Pons (tissue), 1 donor: ENCODE measurements around the gene MANSC4.
A peak's percentile ranks its signal among the peaks of the same experiment; 100 is the strongest.
"Not testable (repeated sequence)": the region's sequence is repeated elsewhere in the genome, so short reads cannot be mapped to it uniquely, and the experiment has no call there.

Experiments used
- DNase-seq: peaks from one replicate; pipeline ENCODE4 v3.0.0-alpha.2; 2016; ENCODE audit warnings: low spot score

MANSC4 gene

DNA sequence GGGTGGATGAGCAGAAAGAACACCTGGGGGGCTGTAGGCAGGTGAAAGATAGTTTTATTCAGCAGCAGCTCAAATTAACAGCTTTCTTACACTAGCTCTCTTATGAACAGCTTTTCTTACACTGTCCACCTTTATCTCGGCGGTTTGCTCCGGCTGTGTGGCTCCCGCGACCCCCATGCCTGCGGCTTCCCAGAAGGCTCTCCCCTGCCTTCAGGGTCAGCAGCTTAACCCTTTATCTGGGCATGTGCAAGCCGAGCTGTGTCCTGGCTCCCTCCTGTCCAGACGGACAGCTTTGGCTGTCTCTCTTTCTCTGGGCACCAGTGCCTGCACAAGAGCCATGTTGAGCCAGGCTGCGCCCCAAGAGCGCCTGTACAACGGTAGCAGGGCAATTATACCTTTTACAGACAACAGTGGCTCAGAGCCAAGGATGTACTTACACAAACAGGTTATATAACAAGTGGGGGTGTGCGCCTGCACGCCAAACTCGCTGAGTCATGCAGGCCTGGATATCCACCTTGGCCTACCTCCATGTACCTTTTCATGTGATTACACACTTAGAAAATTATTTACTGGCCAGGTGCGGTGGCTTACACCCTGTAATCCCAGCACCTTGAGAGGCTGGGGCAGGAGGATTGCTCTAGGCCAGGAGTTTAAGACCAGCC is 28.5 kb downstream of the MANSC4 start:
- DNase-seq: no peak

DNA sequence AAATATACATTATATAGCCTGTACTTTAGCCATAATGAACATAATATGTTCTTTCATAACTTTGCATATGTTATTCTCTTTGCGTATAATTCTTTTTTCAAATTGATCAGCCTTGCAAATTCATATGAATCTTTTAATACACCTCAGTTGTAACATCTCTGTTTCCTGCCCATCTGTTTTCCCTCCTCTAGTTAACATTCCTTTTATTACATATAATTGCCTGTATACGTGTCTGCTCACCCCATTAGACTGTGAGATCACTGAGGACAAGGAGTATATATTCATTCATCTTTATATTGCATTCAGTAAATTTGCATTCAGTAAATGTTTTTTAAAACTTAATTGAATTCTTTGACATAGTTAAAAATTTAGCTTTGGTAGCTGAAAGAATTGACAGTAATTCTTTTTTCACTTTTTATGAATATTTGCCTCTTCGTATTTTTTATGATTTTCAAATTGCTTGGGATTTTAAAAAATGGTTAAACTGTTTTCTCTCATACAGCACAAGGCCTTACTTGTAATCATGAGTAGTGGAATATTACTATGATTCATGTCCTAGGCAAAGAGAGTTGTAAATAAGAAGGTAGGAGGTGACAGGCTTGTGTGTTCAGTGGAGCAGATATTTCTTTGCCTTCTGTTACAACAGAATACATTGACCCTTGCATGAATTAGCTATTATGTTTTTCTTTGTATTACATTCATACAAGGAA is 32.8 kb downstream of the MANSC4 start:
- no peak for DNase-seq

- not testable (repeated sequence) for DNase-seq
Observed at GRCh38 chr12:27745734-27746133, 34.3 kb downstream of the MANSC4 start.

DNA sequence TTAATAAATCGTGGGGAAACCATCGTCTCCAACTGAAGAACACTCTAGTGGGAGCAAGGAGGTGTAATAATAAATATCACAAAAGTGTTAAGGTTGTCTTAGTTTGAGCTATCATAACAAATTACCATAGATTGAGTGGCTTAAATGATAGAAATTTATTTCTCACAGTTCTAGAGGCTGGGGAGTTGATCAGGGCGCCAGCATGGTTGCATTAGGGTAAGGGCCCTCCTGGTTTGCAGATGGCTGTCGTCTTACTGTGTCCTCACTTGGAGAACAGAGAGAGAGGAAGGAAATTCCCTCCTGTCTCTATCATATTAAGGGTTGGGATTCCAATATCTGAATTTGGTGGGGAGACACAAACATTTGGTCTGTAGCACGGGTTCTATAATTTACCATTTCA is 36.4 kb downstream of the MANSC4 start:
- DNase-seq: no peak

GRCh38 chr12:27734321-27734720 is 45.7 kb downstream of the MANSC4 start:
- not testable (repeated sequence) for DNase-seq

GRCh38 chr12:27733791-27734190 is 46.2 kb downstream of the MANSC4 start:
- no peak for DNase-seq

DNA sequence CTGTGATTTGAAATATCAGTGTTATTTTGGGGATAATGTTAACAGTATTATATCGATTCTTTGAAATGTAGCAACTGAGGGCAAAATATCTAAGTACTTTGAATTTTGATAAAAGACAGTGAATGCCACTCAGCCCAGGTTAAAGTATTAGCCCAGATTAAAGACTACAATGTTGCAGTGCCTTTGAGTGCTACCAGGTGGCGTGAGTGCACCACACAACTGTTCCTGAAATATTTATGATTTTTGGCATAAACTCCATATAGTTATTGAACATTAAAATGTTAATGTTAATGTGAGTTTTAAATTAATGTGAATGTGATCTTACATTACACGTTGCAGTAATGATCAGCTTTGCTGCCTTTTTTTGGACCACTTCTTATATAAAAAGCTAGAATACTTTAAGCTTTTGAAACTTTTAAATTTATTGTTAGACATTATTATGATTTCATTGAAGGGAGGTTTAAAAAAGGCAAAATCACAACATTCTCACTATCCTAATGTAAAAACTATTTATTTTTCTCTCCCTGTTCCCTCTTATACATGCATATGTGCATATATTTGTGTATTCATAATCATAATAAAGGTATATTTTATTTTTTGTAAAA is 46.9 kb downstream of the MANSC4 start:
- peak; percentile 14 for DNase-seq

GRCh38 chr12:27732281-27732680 is 47.8 kb downstream of the MANSC4 start:
- DNase-seq: no peak

DNA sequence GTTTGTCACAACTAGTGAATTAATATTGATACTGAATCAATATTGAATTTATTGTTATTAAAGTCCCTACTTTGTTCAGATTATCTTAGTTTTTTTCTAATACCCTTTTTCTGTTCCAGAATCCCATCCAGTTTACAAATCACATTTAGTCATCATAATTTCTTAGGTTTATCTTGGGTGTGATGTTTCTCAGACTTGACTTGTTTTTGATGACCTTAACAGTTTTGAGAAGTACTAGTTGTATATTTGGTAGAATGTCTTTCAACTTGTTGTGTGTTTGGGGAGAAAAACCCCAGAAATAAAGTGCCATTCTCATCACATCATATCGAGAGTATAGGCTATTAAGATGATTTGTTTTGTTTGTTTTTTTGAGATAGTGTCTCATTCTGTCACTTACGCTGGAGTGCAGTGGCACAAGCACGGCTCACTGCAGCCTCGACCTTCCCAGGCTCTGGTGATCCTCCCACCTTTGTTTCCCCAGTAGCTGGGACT is 49.9 kb downstream of the MANSC4 start:
- DNase-seq: no peak

GRCh38 chr12:27723212-27723611 is 56.8 kb downstream of the MANSC4 start:
- no peak for DNase-seq
